ENCODE measurements around the gene CDC25C.

Gene CDC25C

GRCh38 chr5:138331449-138332368 lies at the start of gene CDC25C:
Gene CDC25C, minus strand, starts transcription at chr5:138331804. Its CDS starts 624 bp downstream, at chr5:138331180.
- DNase-seq: peak; percentile 95

GRCh38 chr5:138372653-138373052 lies 41.0 kb upstream of the CDC25C start:
- DNase-seq: no peak

- DNase-seq: no peak
Measured at GRCh38 chr5:138372225-138372624, 40.6 kb upstream of the CDC25C start.

DNA sequence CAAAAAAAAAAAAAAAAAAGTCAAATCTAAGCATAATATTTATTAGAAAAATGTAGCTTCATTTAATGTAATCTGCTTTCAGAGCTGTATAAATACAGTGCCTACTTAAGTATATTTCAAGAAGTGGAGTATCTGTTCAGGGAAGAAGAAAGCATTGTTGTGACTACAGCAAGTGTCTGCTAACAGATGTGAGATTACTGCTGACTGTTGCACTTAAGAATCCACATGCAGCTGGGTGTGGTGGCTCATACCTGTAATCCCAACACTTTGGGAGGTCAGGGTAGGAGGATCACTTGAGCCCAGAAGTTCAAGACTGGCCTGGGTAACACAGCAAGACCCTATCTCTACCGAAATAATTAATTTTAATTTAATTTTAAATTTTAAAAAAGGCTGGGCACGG lies 39.9 kb upstream of the CDC25C start:
- DNase-seq: no peak

DNA sequence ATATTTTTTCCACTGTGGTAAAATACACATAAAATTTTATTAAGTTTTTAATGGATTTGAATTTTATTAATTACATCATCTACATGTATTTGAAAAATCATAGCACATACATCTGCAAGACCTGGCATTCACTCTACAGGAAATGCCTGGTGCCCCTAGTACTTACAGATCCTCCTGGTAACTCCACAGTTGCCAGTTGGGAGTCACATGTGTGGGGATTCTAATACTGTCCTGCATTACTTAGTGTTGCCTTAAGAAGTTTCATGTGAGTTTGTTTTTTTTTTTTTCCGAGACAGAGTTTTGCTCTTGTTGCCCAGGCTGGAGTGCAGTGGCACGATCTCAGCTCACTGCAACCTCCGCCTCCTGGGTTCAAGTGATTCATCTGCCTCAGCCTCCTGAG lies 38.9 kb upstream of the CDC25C start:
- no peak for DNase-seq

DNA sequence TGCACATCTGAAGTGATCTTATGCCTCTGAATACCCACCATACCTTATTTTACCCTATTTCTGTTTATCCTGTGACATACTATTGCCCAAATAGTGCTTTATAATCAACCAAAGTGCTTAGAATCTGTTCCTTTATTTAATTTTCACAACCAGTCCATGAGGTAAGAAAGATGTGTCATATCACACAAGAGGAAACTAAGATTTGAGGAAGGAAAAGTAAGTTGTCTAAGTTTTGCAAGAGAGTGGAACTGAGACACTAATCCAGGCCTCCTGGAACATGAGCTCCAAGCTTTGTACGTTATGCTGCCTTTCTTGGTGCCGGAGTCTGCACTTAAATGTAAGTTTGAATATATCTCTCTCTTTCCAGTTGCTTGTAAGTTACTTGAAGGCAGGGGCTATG lies 38.1 kb upstream of the CDC25C start:
- no peak for DNase-seq

DNA sequence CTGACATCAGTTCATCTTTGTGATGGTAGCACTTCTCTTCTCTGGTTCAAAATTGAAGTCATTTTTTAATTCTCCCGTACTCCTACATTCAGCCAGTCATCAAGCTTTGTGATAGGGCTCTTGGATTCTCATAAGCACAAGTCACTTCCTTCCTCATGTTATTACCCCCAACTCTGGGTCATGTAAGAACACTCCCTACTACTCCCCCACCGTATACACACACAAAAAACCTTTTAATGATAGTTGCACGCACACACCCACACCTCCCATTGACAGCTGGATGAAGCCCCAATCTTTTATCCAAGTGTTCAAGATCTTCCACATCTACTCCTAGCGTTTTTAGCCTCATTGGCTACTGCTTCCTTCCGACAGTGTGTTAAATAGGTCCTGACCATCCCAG lies 37.7 kb upstream of the CDC25C start:
- no peak for DNase-seq

DNA sequence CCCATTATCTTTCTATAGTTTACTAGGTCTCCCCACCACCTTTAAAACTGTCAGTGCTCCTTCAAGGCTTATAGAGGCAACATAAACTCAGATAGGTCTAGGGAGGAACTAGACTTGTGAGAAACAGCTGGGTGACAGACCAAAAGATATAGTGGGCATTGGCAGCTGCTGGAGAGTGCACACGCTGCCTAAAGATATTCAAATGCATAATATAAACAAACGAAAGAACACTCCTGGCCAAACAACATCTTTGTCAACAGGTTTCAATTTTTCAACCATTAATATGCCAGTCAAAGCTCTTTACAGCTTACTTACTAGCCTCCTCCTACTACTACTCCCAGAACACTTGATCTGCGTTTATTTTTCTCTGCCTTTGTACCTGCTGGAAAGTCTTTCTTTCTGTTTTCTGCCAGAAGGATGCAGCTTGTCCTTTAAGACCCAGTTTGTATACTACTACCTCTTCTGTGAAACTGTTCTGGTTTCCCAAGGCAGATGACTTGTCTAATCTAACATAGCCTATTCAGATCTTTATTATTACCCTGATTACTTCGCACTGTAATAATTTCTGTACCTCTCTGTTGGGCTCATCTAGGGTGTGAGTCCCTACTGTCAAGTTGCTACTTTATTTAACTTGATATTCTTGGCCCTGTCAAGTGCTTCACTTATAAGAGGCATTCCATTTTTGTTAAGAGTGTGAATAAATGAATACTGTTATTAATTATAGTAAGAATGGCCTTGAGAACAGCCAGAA lies 35.2 kb upstream of the CDC25C start:
- DNase-seq: no peak

DNA sequence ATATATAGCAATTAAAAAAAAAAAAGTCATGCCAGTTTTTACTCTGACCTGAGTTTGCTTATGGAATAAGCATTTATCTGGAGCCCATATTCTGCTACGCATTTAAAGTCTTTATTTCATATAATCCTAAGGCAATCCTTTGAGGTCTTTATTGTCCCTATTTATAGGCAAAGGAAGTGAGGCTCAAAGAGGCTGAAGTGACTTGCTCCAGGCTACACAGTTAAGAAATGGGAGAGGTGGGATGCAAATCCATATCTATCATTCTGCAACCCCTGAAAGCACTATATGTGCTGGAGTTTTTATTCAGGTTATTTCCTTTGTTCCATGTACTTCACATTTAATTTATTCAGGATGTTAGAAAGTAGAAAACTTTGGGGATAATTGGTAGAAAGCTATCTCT lies 33.0 kb upstream of the CDC25C start:
- DNase-seq: no peak

DNA sequence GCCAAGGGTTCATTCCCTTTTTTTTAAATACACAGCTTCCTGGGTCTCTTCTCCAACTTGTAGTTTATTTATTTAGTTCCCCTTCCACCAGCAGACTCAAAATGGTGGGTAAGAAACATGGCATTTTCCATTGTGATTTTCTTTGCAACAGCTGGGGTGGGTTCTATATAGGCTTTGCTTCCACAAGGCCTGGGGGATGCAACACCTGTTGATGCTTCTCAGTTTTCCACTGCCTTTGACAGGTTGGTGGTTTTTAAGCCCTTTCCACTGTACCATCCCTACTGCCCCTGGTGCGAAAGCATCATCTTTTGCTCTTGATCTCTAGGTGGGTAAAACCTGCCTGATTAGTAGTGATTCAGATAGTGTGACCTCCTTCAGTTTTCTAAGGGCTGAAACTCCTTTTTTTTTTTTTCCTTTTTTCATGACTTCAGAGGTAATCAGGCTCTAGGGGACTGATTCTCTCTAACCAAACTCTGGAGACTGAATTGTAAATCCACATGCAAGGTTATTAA lies 29.4 kb upstream of the CDC25C start:
- DNase-seq: no peak

GRCh38 chr5:138359621-138360020 lies 28.0 kb upstream of the CDC25C start:
- no peak for DNase-seq

DNA sequence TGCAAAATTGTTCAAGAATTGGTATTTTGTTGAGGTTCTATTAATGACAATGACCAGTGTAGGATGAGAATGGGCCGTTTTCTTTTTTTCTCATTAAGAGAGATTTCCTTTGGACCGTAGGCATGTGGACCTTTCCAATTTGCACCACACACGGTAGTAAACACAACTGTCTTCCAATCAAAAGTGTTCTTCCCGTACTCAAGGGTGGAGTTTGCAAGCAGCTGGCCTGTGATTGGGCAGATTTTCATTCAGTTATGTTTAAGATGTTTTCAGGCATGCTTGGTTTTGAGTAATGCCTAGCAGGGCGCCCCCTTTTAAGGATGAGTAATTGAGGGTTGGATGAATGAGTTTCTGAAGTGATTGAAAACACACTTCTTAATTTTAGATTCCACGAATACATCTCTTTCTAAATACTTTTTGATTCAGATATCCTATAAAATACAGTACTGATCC lies 23.3 kb upstream of the CDC25C start:
- DNase-seq: peak; percentile 48

GRCh38 chr5:138354387-138354786 lies 22.8 kb upstream of the CDC25C start:
- no peak for DNase-seq

DNA sequence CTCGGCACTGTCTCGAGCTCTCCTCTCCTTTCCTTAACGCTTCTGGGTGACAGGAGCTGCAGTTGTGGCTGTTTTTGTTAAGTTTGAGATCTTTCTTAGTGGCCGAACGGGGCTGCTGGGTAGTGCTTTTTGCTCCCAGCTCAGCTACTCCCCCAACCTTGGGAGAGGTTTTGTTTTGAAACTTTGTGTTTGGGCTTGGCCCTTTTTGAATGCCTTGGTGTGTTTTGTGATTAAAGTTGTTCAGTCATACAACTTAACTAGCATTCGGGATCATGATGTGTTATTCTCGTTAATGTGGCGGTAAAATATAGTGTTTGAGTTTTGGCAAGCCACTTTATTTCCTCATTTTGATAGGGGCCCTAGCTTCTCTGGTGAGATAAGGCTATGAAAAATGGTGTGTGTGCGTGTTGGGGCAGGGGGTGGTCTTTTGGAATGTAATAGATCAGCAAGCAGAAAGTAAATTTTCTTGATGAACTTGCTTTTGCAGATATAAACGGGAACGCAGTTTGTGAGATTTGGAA lies 22.0 kb upstream of the CDC25C start:
- no peak for DNase-seq

DNA sequence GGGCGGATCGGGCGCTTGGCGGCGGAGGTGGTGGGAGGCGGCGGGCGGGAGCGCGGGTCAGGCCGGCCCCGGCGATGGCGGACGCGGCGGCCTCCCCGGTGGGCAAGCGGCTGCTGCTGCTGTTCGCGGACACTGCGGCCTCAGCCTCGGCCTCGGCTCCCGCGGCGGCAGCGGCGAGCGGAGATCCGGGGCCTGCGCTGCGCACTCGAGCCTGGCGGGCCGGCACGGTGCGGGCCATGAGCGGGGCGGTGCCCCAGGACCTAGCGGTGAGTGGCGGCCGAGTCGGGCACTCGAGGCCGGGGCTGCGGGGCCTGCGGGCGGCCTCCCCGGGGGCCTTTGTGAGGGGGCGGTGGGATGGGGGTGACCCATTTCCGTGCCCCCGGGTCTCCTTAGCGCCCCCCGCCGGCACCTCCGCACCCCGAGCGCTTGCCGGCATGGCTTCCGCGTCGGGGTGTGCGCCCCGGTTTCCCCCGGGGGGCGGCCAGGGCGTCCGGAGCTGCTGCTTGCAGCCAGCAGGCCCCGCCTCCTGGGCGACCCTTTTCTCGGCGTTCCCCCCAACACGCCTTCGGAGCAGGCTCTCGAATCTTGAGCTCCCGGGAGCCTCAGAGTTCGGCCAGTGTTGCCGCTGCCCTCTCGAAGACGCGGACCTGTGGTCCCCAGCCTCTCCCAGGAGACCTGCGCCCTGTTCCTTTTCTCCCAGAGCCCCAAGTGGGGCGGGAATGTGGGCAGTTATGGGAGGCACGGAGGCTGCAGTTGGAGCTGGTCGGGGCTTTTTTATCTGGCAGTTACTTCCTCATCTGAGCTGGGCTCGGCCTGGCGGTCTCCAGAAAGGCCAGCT lies 21.3 kb upstream of the CDC25C start:
- DNase-seq: peak; percentile 74

DNA sequence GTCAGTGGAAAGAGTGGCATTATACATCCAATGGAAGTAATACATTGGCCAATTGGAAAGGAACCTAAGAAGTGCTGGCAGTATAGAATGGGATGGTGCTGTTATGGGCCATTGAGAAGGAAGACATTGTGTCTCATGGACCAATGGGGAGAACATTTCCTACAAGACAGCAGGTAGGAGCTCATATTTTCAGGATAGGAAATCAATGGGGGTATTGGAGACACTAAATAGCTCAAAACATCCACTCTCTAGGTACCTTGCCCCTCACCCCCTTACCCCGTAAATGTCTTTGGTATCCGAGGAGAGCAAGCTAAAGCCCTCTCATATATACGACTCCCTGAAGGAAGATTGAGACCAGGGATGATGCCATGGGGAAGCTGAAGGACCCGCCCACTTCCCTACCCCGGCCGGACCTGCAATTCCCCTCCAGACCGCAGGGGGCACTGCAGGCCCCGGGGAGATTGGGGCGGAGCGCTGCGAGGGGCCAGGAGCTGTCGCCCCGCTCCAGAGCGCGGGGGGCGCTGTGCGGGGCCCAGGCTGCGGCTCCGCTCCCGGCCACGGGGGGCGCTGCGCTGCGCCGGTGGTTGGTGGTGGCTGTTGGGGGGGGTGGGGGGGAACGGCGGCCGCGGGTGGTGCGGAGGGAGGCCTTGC lies 20.6 kb upstream of the CDC25C start, which contains the start of gene KDM3B:
Gene KDM3B (plus strand): TSS at position 615 of the 651 bp plus-strand sequence. CDS start 111 bp downstream, outside the sequence.
- peak; percentile 98 for DNase-seq

DNA sequence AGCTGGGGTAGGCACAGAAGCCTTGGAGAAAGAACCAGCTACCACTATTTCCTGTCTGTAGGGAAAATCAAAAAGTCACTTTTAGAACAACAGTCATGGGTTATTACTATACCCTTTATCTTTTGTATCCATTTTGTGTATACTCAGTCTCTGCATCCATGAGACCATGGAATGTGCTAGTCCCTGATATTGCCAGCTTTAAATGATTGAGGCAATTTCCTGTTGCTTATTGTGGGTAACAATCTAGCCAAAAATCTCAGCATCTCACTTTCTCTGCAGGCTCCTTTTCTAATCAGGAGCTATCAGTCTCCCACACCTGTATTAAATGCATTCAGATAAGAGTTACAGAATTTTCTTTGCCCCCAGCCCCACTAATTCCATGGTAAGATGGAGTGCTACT lies 19.9 kb upstream of the CDC25C start:
- DNase-seq: no peak

DNA sequence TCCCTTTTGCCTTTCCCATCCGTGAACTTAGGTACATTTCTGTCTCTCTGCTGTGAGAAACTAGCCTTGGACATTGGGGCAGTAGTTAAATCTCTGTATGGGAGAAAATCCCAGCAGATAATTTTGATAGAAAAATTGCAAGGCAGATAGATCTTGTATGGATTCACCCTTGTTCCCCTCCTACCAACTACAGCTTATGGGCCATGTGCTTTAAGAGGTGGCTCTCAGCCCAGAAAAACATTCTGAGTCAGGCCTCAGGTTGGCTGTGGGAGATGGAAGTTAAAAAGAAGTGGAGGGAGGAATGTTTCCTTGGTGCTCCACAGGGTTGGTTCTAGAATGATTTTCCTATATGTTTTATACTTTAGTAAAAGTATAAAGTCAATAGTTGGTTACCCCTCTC lies 19.5 kb upstream of the CDC25C start:
- no peak for DNase-seq

DNA sequence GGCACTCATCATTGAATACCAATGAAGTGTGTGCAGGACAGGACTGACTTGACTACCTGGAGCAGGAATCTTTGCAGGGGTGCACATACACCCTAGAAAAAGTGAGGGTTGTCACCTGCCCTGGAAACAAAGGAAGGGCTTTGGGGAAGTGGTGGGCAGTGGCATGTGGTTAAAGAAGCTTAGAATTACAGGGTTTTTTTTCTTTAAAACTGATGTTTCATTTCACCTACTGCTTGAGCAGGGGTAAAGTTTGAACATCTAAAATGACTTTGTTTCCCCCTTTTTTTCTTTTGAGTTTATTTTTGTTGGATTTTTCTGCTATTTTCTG lies 18.9 kb upstream of the CDC25C start:
- DNase-seq: no peak

DNA sequence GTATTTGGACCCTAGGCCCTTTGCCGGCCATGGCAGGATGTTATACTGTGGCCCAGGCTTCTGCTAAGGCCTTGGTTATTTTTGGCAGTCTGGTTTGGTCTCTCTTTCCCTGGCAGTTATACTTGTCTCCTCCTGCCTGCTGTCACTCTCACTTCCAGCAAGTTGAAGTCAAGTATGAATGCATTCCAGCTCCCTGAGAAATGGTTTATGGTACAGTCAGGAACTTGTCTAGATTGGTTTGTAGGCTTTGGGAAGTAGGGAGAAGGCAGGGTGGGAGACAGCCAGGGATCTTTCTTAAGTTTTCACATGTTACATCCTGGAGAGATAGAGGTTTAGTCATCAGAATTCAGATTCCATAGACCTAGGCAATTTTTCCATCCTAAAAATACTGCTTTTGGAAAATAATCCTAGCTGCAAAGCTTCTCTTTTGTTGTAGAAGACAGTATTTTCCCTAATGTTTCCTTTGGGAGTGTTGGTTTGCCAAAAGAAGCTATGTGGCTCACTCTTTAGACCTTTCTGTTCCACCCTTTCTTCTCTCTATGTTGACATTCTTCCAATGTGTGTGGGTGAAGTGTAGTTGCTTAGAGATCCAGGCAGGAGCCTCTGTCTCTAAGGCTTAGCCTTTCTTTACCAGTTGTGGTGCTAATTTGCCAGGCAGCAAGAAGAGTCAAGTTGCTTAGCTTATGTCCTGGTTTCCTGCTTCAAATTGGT lies 18.4 kb upstream of the CDC25C start:
- no peak for DNase-seq

DNA sequence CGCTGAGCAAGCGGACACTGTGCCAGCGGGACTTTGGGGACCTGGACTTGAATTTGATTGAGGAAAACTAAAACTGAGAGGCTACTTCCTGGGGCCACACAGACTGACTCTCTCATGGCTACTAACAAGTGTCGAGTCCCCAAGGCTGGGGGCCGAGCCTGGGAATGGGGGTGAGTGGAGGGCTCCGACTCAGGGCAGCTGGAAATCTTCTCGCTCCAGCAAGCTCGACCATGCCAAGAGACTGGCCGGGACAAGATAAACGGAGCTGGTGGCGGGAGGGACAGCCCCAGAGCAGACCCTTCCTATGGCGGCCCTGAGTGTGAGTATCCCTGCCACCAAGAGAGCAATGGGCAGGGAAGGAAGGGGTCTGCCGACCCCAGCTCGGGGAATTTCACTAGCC lies 15.3 kb upstream of the CDC25C start:
- DNase-seq: no peak
